GM19452 (cell line): ENCODE data around the gene OASL.
"Not testable (repeated sequence)": the region's sequence is repeated elsewhere in the genome, so short reads cannot be mapped to it uniquely, and the experiment has no call there.

Experiments
- ATAC-seq: cut with Tn5 transposase; IDR thresholded peaks from one replicate; pipeline ENCODE4 v1.9.1; 2021; ENCODE audit not compliant: unreplicated experiment

OASL gene, protein sequence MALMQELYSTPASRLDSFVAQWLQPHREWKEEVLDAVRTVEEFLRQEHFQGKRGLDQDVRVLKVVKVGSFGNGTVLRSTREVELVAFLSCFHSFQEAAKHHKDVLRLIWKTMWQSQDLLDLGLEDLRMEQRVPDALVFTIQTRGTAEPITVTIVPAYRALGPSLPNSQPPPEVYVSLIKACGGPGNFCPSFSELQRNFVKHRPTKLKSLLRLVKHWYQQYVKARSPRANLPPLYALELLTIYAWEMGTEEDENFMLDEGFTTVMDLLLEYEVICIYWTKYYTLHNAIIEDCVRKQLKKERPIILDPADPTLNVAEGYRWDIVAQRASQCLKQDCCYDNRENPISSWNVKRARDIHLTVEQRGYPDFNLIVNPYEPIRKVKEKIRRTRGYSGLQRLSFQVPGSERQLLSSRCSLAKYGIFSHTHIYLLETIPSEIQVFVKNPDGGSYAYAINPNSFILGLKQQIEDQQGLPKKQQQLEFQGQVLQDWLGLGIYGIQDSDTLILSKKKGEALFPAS

DNA sequence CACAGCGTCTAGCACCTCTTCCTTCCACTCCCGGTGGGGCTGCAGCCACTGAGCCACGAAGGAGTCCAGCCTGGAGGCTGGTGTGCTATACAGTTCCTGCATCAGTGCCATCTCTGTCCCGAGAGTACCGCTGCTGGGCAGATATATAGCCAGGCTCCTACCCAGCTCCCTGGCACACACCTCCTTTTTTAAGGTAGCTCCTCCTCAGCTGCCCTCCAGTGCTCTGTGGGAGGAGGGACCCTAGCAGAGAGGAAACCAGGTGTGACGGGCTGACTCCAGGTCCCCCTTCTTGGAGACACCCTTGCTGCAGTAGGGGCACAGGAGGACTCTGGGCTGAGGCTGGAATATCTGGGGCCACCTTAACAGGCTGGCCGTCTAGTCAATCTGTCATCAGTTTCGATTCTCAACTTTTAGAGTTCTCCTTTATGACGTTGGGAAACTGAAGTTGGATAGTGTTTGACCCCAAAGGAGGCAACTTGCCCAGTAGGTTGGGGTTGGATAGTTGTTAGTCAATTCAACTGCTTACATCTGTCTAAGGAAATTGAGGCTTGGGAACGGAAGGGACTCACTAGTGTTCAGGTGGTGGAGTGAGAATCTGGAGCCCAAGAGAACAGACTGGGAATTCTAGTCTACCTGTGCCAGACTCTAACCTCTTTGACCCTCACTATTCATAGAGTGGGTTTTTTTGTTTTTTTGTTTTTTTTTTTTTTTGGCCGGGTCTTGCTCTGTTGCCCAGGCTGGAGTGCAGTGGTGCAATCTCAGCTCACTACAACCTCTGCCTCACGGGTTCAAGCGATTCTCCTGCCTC lies at the start of gene OASL:
Gene OASL, minus strand, starts transcription at position 386 of the 808 bp plus-strand sequence. Its CDS starts 275 bp downstream, at position 111.
- ATAC-seq, result peak; percentile 73

DNA sequence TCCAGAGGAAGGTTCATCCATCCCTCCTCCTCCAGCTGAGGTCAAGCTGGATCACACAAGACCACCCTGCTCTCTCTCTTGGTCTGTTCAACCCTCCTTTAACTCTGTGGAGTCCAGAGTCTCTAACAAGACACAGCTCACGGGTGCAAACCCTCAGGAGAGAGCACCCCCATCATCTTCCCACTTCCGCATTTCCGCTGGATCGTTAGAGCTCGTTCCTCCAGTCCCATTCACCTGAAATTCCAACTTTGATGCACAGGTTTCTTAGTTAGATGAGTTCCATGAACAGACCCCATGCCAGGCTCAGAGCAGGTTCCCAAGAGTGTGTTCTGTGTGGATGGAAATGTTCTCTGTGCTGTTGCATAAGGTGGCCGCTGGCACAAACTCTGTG lies 49.1 kb upstream of the OASL start:
- no peak for ATAC-seq

DNA sequence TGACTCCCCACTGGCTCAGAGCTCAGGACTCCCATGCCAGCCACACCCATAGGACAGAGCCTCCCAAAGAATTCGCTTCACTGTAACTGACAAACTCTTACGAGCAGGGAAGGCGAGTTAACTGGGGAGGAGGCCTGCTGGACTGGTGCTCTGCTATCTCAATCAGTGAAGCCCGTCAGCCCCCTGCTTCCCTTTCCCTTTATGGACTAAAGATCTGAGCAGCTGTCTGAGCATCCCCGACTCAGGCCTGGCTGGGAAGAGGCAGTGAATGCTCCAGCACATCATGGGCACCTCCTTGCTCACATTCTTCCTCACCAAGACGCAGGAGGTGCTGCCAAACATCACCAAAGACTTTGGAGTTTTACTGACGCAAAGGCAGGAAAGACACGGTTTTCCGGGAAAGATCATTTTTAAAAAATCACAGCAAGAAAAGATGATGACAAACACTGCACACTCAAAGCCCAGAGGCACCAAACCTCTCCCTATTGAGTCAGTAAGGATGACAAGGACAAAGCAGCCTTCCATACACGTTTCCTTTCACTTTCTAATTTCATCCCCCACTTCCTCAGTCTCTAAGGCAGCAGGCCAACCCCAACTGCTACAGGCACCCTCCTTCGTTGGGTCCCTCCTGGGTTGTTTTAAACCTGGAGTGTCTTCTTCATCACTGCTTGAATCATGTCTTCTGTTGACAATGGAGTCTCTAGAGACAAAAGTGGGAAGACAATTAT lies 48.6 kb upstream of the OASL start:
- no peak for ATAC-seq

DNA sequence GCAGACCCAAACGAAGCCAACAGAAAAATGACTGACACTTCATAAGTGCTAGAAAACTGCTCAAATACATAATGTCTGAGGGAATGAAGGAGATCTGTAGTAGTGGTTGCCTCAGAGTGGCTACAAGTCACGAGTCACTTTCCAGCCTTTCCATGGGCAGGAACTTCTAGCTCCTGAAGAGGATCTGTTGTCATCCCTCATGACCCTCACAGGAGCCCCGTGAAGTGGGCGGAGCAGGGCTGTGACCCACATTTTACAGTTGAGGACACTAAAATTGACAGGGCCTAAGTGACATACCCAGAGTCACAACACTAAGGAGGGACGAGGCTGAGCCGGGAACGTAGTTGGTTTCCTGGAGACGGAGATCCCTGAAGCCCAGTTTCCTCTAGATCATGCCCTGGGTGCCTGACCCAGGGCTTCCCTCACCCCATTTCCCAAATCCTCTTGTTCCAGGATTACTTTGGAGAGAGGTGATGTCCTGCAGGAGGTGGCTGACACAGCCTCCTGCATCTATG lies 47.8 kb upstream of the OASL start:
- ATAC-seq, result no peak

DNA sequence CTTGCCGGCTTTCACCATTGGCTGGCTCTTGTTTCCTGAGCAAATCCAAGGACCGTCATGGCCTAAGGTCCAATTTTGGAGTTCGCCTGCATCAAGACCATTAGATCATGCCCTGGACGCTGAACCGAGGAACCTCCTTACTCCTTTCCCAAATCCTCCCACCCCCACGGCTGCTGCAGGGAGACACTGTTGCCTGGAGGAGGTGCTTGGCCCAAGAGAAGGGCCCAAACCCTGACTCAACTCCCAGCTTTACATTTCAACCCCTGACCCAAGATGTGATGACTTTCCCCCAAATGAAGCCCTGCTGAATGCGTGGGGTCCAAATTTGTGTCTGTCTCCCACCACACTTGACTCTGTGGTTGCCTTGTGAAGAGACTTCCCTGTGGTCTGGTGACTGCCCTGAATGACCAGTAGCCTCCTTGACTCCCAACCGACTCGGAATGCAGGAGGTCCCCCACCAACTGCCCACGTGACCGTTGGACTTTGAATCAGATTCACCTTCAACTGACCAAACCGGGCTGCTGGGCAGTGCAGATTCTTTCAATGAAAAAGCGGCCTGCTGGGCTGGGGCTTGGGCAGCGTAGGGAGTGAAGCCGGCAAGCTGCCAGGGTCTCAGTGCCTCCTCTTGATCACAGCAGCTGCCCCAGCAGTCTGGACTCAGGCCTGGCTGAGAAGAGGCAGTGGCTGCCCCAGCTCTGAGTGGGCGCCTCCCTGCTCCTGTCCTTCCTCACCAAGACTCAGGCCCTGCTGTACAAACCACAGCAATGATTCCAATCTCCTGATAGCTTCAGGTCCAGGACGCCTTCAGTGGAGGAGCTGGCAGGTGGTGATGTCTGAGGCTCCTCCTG lies 46.7 kb upstream of the OASL start:
- no peak for ATAC-seq

DNA sequence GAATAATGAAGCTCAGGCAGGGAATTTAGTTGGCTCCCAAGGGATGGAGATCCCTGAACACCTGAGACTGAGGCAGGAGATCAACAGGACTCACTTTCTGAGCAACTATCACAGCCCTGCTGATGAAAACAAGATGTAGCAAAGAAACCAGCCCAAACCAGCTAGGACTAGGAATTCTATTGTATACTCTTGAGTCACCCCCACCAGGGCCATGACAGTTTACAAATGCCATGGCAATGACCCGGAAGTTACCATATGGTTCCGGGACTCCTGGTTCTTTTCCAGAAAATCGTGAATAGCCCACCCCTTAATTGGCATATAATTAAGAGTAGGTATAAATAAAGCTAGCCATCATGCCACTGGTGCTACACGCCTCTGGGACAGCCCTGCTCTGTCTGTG lies 46.0 kb upstream of the OASL start:
- ATAC-seq, result no peak

DNA sequence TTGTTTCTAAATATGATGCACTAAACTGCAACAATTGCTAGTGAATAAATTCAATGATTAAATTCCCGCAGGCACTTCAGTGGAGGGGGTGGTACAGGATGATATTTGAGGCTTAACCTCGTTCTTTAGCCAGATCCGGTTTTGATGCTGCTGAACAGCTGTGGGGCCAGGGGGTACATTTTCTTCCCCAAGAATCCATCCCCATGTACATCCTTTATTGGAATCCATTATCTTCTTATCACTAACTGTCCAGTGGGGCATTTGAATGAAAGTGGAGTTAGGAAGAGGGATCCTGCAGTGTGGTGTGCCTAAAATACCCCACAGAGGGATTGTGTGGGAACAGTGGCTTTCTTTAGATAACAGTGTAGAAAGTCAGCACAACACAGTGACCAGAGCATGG lies 45.2 kb upstream of the OASL start:
- no peak for ATAC-seq

DNA sequence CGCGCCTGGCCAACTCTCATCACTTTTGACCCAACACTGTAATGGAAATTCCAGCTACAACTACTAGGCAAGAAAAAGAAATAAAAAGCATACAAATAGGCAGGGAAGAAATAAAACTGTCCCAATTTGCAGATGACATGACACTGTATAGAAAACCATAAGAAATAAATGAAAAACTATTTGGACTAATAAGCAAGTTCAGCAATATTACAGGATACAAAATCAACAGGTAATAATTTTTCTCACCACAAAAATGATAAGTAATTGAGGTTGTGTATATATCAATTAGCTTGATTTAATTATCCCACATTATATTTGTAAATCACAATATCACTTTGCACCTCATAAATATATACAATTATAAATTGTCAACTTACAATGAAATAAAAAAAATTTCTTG lies 41.9 kb upstream of the OASL start:
- ATAC-seq, result no peak

DNA sequence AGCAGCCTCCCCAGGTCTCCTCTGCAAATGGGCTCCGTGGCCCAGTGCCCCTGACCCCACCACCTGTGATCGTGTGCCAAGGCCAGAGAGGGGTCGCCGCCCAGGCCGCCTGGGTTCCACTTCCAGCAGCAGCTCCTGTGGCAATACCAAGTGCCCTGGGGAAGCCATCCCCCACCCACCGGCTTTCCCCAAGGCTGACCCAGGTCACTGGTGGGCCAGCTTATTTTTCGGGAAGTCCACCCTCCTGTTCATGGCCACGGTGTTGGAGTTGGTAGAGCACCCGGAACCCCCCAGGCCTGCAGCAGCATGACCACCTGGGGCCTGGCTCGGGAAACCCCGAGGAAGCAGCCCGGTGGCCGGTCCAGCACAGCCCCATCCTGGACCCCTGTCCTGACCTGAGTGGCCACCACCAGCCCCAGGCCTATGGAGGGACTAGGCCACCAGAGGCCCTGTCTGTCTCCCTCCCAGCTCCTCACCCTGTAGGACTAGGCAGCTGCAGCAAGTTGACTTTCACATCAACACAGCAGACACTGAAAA lies 40.8 kb upstream of the OASL start:
- ATAC-seq, result no peak

DNA sequence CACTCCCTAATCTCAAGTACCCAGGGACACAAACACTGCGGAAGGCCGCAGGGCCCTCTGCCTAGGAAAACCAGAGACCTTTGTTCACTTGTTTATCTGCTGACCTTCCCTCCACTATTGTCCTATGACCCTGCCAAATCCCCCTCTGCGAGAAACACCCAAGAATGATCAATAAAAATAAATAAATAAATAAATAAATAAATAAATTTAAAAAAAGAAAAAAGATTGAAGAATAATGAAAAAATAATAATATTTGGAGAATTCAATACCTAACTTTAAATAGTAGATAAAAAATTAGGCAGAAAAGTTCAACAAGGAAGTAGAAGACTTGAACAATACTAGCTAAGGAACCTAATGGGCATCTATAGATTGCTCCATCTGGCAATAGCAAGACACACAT lies 38.4 kb upstream of the OASL start:
- not testable (repeated sequence) for ATAC-seq

DNA sequence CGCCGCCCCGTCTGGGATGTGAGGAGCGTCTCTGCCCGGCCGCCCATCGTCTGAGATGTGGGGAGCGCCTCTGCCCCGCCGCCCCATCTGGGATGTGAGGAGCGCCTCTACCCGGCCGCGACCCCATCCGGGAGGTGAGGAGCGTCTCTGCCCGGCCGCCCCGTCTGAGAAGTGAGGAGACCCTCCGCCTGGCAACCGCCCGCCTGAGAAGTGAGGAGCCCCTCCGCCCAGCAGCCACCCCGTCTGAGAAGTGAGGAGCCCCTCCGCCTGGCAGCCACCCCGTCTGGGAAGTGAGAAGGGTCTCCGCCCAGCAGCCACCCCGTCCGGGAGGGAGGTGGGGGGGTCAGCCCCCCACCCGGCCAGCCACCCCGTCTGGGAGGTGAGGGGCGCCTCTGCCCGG lies 36.9 kb upstream of the OASL start:
- not testable (repeated sequence) for ATAC-seq

DNA sequence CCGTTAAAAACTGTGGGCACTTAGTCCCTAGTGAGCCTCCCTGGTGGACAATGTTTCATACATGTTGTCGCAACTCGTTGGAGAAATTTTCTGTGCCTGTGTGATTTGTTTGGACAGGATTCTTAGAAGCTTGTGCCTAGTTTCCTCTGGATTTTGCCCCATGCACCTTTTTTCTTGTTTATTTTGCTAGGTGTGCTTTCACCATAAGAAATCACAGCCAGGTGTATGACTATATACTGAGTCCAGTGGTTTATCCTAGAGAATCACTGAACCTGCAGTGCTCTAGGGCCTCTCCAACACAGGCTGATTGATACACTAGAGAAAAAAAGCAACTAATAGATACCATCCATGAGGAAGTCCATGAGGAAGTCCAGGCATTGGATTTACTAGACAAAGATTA lies 33.1 kb upstream of the OASL start:
- no peak for ATAC-seq

DNA sequence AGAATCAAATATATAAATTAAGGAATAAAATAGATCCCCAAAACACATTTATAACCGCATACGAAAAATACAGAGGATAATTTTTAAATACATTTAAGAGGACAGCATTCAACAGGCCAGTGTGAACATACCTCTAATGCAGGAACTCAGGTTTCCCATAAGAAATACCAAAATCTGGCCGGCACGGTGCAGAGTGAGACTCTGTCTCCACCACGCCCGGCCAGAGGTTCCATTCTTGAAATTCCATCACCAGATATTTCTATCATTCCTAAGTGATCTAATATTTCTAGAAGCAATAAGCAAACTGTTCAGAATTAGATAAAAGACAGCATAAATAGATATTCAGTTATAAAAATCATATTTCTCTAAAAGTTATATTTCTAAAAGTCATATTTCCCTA lies 30.2 kb upstream of the OASL start:
- no peak for ATAC-seq

DNA sequence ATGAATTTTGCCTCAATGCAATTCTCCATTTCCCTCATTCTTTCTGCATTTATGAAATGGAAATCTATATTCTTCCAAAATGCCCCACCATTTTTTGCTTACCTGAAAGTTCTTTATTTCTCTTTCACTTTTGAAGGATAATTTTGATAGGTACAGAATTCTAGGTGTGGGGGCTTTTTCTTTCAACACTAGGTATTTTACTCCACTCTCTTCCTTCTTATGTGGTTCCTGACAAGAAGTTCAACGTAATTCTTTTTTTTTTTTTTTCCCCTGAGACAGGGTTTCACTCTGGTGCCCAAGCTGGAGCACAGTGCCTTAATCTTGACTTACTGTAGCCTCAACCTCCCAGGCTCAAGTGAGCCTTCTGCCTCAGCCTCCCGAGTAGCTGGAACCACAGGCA lies 26.3 kb upstream of the OASL start:
- no peak for ATAC-seq

DNA sequence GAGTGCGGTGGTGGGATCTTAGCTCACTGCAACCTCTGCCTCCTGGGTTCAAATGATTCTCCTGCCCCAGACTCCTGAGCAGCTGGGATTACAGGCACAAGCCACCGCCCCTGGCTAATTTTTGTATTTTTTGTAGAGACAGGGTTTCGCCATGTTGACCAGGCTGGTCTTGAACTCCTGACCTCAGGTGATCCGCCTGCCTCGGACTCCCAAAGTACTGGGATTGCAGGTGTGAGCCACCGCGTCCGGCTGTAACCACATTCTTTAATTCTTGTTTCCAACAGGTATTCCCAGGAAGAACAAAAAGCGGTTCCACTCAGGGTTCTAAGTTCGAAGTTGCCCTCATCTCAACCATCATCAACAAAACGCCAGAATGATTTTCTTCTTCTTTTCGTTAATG lies 25.5 kb upstream of the OASL start:
- ATAC-seq, result not testable (repeated sequence)

DNA sequence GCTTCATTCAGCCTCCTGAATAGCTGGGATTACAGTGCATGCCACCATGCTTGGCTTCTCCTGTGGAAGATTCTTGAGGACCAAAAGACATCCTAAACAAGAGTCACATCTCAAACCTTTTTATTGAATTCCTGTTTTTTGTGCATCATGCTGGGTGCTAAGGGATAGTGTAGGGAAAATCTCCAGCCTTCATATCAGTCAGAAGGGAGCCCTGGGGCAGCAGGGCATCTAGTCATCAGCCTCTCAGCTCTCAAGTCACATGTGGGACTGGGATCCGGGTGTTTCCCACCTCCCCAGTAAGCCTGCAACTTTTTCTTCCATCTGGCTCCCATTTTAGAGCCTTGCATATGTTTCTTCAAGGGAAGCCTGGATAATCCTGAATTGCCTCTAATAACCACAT lies 25.1 kb upstream of the OASL start:
- no peak for ATAC-seq

DNA sequence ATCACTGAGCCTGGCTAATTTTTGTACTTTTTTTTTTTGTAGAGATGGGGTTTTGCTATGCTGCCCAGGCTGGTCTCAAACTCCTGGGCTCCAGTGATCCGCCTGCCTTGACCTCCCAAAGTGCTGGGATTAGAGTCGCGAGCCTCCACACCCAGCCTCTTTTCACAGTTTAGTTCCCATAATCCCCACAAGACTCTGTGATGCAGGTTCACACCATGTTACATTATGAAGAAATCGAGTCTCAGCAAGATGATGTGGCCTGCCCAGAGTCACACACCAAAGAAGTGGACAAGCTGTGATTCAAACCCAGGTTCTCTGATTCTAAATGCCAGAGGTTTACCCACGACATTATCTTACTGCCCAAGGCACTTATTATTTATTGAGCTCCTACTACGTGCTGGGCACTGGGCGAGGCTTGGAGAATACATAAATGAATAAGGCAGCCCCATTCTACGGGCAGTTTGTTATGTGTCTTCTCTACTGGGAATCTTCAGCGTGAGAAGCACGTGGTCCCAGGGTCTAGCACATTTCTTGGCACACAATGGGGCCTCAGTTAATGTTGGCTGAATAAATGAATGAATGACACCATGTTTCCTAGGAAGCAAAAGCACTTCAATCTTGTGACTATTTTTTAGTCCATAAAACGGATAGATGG lies 23.5 kb upstream of the OASL start:
- no peak for ATAC-seq

DNA sequence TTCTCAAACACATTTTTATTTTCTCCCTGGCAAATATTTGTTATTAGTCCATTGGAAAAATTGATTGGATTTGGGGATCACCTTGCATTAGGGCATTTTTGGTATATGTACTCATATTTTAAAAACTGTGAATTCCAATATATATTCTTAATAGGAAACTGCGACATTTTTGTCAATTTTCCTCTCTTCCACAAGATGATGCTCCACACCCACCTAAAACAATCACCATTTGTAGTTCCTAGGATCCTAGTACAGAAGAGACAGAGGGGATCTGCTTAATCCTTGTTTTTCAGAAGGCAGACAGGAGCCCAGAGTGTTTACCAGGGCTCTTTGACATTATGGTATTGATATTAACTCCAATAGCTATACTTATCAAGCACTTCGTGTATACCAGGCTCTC lies 22.8 kb upstream of the OASL start:
- ATAC-seq, result no peak

DNA sequence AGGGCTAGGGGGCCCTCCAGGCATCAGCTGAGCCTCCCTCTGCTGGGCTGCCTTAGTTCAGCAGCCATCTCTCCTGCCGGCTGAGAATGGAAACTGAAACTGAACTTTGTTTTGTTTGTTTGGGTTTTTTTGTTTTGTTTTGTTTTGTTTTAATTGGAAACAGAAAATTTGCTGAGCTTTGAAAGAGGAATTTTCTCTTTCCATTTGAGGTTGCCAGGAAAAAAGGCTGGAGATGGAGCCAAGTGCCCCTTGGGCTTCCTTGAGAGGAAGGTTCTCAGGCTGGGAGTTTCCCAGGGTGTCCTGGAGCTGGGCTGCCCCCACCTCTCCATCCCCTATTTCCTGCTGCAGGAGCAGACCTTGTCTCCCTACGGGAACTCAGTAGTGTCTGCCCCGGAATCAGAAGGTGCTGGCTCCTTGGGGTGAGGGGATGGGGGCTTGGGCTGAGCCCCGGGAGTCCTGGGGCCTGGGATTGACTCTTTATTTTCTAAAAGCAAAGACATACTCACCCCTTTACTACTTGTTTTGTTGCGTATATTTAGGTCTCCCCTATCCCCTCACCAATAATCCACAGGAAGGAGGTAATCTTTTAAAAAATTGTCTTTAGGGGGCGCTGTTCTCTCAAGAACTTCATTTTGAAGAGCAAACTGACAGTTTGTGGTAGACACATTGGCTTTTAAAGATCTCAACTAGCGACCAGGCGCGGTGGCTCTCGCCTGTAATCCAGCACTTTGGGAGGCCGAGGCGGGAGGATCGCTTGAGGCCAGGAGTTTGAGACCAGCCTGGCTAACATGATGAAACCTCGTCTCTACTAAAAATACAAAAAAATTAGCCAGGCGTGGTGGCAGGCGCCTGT lies 21.3 kb upstream of the OASL start:
- ATAC-seq, result peak; percentile 80
